ENCODE data around the gene TESMIN.

GRCh38 chr11:68759991-68760390, 8.7 kb upstream of the TESMIN start:
- TF ChIP-seq POLR2AphosphoS5 (IDR thresholded peaks at IDR 0.05) (no peak), CTCF (IDR thresholded peaks at IDR 0.05) (no peak)

Measured in upper lobe of left lung (tissue), 4 donors.